ENCODE measurements around the gene ATXN7L3.
A peak's percentile ranks its signal among the peaks of the same experiment; 100 is the strongest.

Gene ATXN7L3

DNA sequence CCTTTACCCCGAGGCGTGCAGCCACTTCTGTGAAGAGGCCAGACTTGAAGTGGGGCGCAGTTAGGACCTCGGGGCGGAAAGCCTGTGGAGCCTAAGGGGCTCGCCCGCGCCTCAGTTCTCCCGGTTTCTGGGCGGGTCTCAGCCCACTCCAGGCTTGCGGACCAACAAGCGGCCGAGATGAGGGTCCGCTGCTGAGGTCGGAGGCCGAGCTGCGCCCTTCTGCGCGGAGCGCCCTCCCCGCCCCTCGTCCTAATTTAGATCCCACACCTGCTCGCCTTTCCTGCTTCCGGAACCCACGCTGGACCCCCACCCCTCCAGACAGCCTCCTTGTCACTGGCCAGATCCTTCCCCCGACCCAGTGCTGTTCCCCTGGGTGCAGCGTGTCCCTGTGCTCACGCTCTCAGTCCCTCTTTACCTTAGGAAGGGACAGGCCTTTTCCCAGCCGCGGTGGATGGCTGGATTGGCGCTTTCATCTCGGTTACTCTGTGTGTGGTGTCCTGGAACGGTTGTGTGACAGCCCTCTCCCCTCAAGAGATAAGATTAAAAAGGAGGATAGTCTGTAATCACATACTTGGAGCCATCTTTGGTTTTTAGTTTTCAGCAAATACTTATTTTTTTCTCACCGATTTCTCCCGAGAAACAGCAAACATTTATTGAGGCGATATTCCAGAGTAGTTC lies 933 bp upstream of the ATXN7L3 start:
- DNase-seq: peak in 2 of 3 experiments; percentile 6 to 83

DNA sequence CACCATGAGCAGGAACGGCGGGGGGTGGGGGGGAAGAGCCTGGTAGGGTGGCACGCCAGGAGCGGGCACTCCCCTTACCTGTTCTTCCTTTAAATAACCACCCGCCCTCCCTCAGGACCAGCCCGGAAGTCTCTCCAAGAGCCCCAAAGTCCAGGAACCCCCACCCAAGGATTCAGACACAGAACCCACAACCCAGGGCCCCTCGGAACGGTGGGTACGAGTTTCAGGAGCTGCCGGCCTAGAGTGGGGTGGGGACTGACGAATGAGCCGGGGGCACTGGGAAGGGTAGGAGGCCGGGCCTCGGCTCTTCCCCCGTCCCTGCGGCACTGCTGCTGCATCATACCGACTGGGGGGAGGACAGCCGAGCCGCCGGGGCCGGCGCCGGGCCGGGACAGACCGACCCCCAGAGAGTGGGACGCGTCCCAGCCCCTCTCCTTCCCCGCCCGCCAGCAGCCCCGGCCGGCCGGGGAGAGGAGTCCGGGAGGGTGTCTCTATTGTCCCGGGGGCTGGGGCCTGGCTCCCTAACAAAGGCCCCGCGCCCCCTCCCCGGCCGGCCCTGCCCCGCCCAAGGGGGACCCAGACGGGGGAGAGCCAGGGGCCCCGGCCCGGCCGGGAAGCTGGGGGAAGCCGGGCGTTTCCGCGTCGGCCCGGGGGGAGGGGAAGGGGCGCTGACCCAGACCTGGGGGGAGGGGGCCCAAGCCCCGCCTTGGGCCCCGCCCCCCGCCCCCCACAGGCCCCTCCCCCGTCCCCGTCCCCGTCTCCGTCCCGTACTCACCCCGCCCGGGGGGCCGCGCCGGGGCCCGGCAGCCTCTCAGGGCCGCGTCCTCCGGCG lies 747 bp downstream of the ATXN7L3 start:
- DNase-seq: peak; percentile 27 to 75 (median 74)

DNA sequence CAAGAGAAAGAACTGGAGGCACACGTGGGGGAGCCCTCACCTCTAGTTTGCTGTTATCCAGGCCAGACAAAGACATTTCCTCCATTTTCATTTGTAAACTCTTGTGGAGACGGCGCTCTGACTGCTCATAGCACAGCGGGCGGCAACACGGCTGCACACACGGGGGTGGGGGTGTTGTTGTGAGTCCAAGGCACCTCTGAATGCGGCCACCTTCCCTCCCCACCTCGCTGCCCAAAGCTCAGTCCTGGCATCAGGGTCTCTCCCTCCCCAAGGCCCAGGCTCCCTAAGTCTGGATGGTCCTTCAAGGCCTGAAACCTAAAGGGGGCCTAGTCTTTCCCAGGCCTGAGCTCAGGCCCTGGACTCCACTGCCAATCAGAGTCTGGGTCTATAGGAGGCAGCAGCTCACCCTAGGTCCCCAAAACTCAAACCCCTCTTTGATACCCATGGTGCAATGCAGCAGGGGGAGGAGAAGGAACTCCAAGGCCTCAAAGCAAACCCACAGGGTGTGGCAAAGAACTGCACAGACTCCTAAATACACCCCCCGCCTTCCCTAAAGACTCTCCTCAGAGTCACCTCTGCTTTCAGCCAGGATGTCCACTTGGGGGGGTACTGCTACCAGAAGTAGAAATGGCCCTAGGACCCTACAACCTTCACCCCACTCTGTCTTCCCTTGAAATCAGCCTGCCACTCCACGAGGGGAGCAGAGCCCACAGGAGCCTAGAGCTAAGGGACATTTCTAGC lies 1.5 kb downstream of the ATXN7L3 start:
- peak in 1 of 3 experiments; percentile 64 for DNase-seq

DNA sequence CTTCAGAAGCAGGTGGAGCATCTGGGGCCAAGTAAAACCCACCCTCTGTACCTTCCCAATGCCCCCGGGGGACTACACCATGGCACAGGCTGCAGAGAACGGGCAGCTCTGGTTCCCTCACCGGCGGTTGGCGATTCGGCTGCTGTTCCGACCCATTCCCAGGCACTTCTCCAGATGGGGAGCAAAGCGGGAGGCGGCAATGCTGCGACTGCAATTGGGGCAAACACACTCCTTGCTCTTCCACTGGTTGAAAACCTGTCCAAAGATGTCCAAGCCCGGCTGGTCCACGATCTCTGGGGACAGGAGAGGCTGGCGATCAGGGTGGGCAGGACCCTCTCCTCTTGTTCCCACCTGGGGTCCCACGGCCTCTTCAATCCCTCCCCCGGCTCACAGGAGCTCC lies 2.6 kb downstream of the ATXN7L3 start:
- DNase-seq: no peak

DNA sequence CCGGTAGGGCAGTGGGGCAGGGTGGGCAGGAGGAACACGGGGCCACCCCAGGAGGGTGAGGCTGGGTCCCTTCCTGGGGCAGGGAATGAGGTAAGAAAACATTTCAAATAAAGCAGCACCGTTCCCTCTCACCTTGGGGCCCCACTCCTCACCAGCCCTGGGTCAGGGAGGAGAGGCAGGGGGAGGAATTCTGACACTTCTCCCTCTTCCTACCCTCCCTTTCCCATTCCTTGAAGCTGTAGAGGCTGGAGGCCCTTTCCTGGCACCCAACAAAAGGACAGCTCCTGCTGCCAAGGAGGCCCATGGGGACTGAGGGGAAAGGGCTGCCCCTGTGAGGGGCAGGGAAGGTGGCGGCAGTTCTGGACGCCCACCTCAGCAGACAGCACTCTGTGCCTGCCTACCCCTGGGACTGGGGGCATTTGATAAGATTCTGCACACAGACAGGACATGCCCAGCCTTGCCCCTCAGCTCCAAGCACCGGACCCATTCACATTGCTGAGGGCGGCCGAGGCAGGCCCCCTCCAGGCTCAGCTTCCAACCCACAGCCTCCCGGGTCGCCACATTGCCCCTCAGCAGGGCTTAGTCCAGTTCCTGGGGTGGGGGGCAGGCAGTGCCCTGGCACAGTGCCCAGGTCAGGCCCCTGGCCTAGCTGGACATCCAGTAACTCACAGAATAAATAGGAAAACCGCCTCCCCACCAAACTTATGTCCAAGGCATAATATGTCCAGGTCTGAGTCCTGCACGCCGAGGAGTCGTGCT lies 6.2 kb downstream of the ATXN7L3 start:
- no peak for DNase-seq

DNA sequence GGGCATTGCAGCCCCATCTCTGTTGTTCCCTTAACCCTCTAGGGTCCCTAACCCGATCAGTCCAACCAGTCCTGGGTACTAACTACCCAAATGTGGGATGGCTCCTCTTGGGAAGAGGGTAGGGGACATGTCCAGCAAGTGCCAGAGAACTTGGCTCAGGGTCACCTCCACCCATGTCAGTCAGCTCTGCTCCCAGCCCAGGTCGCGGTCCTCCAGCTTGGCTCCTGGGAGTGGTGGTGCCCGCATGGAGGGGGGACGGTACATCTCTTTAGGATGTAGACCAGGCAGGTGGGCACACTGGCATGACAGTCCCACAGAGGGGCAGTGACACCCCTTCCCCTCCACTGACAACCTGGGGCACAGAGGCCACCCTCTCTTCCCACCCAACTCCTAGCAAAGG lies 6.9 kb downstream of the ATXN7L3 start:
- no peak for DNase-seq

DNA sequence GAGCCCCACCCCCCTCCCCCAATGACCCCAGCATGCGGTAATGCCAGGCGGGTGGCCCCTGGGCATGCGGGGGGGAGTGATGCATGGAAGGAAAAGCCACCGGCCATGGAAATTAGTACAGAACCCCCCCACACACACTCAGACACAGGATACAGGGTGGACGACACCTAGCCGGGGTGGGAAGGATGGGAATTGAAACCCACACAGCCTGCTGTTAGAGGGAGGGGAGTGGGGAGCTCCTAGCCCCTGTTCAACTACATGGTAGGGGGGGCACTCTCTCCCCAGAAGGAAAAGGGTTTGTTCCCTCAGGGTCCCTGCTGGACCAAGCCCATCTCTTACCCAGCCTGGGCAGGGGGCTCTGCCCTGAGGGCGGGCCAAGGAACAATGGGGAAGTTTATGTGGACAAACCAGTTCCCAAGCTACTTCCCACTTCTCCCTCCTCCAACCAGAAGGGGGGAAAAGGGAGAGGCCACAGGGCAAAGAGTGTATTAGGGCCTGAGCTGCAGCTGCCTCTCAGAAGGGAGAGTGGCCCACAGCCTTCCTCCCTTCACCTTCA lies 7.7 kb downstream of the ATXN7L3 start:
- DNase-seq: no peak

DNA sequence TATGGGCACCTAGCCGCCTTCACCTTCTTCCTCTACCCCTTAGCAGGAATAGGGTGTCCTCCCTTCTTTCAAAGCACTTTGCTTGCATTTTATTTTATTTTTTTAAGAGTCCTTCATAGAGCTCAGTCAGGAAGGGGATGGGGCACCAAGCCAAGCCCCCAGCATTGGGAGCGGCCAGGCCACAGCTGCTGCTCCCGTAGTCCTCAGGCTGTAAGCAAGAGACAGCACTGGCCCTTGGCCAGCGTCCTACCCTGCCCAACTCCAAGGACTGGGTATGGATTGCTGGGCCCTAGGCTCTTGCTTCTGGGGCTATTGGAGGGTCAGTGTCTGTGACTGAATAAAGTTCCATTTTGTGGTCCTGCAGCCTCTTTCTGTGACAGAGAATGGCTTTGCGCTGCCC lies 8.3 kb downstream of the ATXN7L3 start:
- no peak for DNase-seq

DNA sequence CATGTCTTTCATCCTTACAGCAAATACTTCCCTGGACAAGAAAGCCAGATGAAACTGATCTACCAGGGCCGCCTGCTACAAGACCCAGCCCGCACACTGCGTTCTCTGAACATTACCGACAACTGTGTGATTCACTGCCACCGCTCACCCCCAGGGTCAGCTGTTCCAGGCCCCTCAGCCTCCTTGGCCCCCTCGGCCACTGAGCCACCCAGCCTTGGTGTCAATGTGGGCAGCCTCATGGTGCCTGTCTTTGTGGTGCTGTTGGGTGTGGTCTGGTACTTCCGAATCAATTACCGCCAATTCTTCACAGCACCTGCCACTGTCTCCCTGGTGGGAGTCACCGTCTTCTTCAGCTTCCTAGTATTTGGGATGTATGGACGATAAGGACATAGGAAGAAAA lies 9.2 kb downstream of the ATXN7L3 start:
- DNase-seq: no peak

DNA sequence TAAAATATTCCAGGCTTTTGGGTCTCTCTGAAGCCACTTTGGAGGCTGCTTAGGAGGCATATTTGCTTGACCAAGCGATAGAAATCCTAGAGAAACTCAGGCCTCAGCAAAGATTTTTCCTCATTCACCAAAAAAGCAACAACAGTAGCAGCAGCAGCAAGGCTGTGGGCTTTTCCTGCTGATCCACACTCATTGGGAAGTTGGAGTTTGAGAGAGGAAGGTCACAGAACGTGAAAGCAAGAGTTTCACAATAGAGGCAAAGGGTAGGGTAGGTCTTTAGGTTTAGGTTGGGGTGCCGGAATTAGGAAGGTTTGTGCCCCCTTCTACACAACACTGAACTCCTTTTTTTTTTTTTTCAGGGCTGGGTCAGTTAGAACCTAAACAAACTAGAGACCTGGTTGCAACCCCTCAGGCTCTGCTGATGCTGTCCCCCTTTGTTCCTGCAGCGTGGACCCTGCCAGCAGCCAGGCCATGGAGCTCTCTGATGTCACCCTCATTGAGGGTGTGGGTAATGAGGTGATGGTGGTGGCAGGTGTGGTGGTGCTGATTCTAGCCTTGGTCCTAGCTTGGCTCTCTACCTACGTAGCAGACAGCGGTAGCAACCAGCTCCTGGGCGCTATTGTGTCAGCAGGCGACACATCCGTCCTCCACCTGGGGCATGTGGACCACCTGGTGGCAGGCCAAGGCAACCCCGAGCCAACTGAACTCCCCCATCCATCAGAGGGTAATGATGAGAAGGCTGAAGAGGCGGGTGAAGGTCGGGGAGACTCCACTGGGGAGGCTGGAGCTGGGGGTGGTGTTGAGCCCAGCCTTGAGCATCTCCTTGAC lies 10.9 kb downstream of the ATXN7L3 start:
- DNase-seq: no peak

DNA sequence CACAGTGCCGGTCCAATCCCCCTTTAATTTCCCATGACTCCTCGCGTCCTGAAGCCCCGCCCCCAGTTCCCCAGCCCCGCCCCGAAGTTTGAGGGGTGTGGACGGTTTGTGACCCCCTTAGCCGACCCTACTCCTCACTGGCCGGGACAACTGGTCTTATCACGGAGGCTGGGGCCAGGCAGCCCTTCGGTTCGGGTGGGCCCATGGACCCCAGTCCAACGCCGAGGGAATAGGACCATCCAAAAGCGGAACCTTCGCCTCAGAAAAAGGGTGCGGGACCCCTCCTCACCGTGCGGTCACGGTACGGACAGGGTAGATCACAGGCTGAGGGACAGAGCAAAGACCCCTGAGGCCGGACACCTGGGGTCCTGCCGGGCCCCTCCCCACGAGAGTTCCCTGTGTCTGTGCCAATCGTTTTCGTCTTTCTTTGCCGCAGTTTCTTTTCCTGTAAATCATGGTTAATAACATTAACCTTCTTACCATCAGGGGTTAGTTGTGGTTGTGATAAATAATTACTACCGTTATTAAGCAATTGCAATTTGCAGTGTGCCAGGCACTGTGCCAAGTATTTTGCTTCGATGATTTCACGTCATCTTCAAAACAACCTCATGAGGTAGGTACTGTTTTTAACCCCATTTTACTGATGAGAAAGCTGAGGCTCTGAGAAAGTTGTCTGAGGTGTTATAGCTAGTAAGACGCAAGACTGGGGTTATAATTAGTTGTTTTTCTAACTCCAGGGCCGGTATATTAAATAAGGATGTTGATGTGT lies 12.4 kb downstream of the ATXN7L3 start:
- peak in 1 of 3 experiments; percentile 57 for DNase-seq

DNA sequence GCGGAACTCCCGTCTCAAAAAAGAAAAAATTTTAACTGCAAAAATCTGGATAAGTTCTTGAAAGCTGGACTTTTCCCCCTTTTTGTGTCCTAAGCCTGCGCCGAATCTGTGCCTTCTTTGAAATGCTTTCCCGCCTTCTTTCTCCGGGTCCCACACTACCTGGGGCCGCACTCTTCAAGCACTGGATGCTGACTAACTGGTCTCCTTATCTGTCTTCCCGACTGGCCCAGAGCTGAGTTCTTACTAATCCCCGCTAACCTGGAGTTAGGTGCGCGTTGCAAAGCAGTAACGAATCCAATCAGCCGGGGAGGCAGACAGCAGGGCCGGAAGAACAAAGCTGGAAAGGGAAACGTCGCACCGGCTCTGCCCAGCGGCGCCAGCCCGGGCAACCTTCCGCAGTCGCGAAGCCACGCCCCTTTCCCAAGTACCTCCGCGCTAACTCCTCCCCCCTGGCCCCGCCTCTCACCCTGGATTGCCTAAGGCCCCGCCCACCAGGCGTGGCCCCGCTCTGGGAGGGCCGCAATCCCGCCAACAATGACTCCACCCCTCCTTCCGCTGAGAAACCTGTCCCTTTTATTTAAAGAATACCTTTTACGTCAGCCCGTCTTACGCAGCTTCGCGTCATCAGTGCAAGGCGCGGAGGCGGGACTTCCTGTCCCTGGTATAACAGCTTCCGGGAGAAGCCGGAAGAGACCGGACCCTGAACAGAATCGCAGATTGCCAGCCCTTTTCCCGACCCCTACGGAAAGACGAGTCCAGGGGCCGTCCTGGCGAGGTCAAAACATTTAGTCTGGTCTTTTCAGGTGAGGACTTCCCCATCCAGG lies 13.2 kb downstream of the ATXN7L3 start, which contains the start of gene TMUB2:
Gene TMUB2, plus strand, starts transcription at position 666 of the 824 bp plus-strand sequence. CDS start 737 bp downstream, outside the sequence.
- DNase-seq: peak; percentile 98 to 99 (median 99)

DNA sequence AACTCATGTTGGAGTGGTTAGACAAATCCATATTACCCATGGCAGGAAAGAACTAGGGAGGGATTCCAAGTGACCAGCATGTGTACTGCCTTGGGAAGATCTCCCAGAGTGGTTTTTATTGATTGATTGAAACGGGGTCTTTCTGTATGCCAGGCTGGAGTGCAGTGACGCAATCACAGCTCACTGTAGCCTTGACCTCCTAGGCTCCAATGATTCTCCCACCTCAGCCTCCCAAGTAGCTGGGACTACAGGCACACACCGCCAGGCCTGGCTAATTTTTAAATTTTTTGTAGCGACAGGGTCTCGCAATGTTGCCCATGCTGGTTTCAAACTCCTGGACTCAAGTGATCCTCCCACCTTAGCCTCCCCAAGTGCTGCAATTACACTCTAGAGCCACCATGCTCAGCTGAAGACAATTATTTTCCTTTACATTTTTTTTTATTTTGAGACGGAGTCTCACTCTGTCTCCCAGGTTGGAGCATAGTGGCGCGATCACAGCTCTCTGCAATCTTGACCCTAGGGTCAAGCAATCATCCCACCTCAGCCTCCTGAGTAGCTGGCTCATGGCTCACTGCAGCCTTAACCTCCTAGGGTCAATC lies 15.4 kb downstream of the ATXN7L3 start:
- no peak for DNase-seq

DNA sequence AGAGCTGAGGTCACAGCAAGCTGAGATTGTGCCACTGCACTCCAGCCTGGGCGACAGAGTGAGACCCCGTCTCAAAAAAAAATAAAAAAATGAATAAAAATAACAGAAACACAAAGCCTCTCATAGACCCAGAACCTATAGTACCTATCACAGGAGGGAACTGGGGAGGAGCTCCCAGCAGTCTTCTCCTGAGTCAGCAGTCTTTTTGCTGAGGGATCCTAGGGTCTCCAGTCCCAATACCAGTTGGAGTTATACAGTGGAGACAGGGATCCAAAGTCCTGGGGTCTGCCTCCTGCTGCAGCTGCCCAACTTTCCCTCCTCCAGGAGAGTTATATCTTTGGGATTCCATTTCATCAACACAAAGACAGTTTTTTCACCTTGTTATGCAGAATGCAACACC lies 16.7 kb downstream of the ATXN7L3 start:
- no peak for DNase-seq

DNA sequence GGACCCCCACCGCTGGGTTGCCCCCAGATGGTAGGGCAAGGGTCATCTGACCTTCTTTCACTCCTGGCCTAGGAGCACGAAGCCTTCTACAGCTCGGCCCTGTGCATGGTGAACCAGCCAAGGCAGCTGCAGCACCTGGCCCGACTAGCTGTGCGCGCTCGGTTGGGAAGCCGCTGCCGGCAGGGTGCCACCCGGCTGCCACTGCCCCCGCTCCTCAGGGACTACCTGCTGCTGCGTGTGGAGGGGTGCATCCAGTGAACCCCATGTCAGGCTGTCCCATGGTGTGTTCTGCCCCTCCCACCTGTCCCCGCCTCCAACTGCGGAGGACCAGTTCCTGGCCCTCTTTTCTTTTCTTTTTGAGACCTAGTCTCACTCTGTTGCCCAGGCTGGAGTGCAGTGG lies 21.6 kb downstream of the ATXN7L3 start:
- no peak for DNase-seq

DNA sequence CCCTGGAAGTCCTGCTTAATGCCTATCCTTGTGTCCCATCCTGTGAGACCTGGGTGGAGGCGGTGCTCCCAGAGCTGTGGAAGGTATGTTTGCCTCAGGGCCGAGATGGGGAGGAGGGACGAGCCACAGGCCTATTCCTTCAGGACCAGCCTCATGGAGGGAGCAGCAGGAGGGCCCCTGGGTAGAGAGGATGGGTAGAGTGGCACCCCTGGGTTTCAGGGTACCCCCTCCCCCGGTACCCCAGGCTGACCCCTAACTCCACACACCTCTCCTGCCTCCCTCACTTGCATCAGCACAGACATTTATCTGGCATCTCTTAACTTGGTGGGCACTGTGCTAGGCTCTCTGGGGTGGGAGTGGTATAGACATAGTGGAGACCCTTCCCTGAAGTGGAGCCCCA lies 22.0 kb downstream of the ATXN7L3 start:
- DNase-seq: no peak

DNA sequence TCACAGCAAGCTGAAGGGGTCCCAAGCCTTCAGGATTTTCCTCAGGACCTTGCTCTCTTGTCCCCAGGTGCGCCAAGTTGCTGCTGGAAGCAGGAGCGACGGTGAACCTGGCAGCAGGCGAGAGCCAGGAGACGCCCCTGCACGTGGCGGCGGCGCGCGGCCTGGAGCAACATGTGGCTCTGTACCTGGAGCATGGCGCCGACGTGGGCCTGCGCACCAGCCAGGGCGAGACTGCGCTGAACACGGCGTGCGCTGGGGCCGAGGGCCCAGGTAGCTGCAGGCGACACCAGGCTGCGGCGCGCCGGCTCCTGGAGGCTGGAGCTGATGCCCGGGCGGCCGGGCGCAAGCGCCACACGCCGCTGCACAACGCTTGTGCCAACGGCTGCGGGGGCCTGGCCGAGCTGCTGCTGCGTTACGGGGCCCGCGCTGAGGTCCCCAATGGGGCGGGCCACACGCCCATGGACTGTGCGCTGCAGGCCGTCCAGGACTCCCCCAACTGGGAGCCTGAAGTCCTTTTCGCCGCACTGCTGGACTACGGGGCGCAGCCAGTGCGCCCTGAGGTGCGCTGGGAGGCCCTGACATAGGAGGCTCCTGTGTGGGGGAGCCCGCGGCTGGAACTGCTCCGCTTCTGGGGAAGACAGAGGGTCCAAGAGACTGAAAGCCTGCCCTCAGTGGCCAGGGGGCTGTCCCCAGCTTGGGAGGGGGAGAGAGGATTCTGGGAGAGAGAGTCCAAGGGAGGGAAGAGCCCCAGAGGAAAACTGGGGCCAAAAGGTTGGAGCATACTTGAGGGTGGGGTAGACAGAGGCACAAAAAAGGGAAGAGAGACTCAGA lies 22.8 kb downstream of the ATXN7L3 start:
- no peak for DNase-seq

DNA sequence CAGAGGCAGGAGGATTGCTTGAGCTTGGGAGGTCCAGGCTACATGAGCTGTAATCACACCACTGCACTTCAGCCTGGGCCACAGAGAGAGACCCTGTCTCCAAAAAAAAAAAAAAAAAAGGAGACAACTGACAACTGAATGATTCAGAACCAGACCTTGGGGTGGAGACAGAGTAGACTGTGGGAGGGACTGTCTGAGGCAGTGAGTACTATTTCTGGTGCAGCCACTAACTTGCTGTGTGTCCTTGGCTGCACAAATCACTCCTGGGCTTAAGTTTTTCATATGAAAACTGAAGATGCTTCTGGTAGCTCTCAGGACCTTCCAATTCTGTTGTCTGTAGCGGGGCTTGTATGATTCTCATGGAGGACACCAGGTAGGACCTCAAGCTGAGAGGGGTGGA lies 23.4 kb downstream of the ATXN7L3 start:
- no peak for DNase-seq

Data from NCI-H1417 (cell line).